ENCODE data around the gene NKX2-3.

DNA sequence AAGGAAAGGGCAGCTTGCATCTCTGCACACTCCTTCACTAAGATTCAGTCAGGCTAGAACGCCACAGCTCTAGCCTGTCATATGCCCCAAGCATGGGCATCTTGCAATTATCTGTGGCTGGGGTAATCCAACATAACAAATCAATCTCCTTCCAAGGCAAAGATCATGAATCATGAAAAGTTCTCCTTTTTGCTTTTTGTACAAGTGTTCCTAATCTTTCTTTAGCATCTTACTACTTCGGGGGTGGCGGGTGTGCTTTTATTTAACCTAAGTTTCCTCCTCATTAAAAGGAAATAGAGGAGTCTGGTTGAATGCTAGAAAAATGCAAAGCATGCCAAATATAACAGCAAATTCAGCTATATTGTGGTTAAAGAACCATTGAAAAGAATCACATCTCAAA lies 43.5 kb upstream of the NKX2-3 start:
- TF ChIP-seq, protein P1, sequence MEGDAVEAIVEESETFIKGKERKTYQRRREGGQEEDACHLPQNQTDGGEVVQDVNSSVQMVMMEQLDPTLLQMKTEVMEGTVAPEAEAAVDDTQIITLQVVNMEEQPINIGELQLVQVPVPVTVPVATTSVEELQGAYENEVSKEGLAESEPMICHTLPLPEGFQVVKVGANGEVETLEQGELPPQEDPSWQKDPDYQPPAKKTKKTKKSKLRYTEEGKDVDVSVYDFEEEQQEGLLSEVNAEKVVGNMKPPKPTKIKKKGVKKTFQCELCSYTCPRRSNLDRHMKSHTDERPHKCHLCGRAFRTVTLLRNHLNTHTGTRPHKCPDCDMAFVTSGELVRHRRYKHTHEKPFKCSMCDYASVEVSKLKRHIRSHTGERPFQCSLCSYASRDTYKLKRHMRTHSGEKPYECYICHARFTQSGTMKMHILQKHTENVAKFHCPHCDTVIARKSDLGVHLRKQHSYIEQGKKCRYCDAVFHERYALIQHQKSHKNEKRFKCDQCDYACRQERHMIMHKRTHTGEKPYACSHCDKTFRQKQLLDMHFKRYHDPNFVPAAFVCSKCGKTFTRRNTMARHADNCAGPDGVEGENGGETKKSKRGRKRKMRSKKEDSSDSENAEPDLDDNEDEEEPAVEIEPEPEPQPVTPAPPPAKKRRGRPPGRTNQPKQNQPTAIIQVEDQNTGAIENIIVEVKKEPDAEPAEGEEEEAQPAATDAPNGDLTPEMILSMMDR (conservative IDR thresholded peaks at IDR 0.05; ENCODE audit: low read length), result no peak
- no peak for TF ChIP-seq EZH2phosphoT487 (IDR thresholded peaks at IDR 0.05; ENCODE audit: borderline replicate concordance, low read depth, low read length)

Measured in OCI-LY7 (cell line).